Endothelial cell of umbilical vein (primary cell): ENCODE measurements around the gene SIGLEC9. TPM values are rescaled to one million over a fixed set of nuclear protein-coding genes. Genes with fewer than 3 reads are reported as not detected.

ENCODE experiments used
- BruUV-seq: library from RNA; stranded (reverse); fragments of 400-500 nt; replicated peaks from 2 replicates; lab custom pipeline; 2021; lab: Mats Ljungman, UMichigan
- CTCF ChIA-PET: fragments of 300-600, 350-600 bp; sonication (Branson Sonifier 250); formaldehyde crosslinking; loops from one replicate; lab custom pipeline; 2021; ENCODE audit warnings: antibody characterized with exemption, inconsistent platforms; lab: Charles Lee
- POLR2A ChIA-PET: fragments of 300-600, 350-600 bp; sonication (Branson Sonifier 250); formaldehyde crosslinking; loops from one replicate; lab custom pipeline; 2021; ENCODE audit warnings: antibody characterized with exemption, inconsistent platforms; lab: Charles Lee
- DNase-seq: peaks from one replicate; pipeline ENCODE4 v3.0.0-alpha.2; 2011; ENCODE audit warnings: low read depth, low spot score
- FAIRE-seq: peaks from 2 replicates; lab custom pipeline; 2011; peaks lifted over from hg19 to GRCh38; lab: Jason Lieb, UNC
- H2AFZ ChIP-seq: 2 replicates; pipeline ENCODE4 v1.6.0; 2012; ENCODE audit warnings: low read depth, low read length, control low read depth, inconsistent platforms
- H3K27ac ChIP-seq: 2 replicates; pipeline ENCODE4 v1.5.1; 2011; ENCODE audit warnings: low read depth, mild to moderate bottlenecking, control low read depth, low read length, moderate library complexity; ENCODE audit not compliant: insufficient read depth
- H3K27me3 ChIP-seq, 2 experiments: 2 replicates each; pipeline versions ENCODE4 v1.6.0 to v1.6.1; 2011; ENCODE audit warnings: low read length in 2 of 2, mixed read lengths in 1 of 2; ENCODE audit not compliant: control insufficient read depth in 2 of 2, insufficient read depth in 2 of 2
- H3K36me3 ChIP-seq, 2 experiments: 2 replicates in 1 of 2; 3 replicates in 1 of 2; pipeline ENCODE4 v1.5.1; 2011; ENCODE audit warnings: low read length in 2 of 2, mild to moderate bottlenecking in 1 of 2, moderate library complexity in 1 of 2; ENCODE audit not compliant: control insufficient read depth in 2 of 2, insufficient read depth in 2 of 2; ENCODE audit errors: extremely low read depth in 1 of 2
- H3K4me1 ChIP-seq: 3 replicates; pipeline ENCODE4 v1.5.1; 2011; ENCODE audit warnings: mild to moderate bottlenecking, low read length; ENCODE audit not compliant: control insufficient read depth, insufficient read depth; ENCODE audit errors: extremely low read depth
- H3K4me2 ChIP-seq: 2 replicates; pipeline ENCODE4 v1.6.1; 2011; ENCODE audit warnings: low read length, control low read depth, mixed read lengths; ENCODE audit not compliant: insufficient read depth
- H3K4me3 ChIP-seq, 3 experiments: fragments of 200-600 bp in 1 of 3; sonication (generic), shearing (Covaris generic) in 1 of 3; replicated peaks in 1 of 3; 2 replicates each; pipeline ENCODE4 v1.5.1; 2011 to 2016; ENCODE audit warnings: control low read depth in 3 of 3, low read length in 3 of 3, mild to moderate bottlenecking in 2 of 3, inconsistent platforms in 1 of 3, low read depth in 1 of 3, moderate library complexity in 1 of 3; ENCODE audit not compliant: insufficient read depth in 1 of 3
- H3K79me2 ChIP-seq: 2 replicates; pipeline ENCODE4 v1.6.0; 2012; ENCODE audit warnings: low read length, inconsistent platforms; ENCODE audit not compliant: control insufficient read depth, insufficient read depth
- H3K9ac ChIP-seq: replicated peaks from 2 replicates; pipeline ENCODE3; 2011; ENCODE audit warnings: low read length, control low read depth; ENCODE audit not compliant: insufficient read depth; ENCODE audit errors: extremely low read depth
- H3K9me1 ChIP-seq: replicated peaks from 3 replicates; pipeline ENCODE4 v1.6.0; 2011; ENCODE audit warnings: mild to moderate bottlenecking, low read length; ENCODE audit not compliant: control insufficient read depth, insufficient read depth; ENCODE audit errors: extremely low read depth
- H3K9me3 ChIP-seq: replicated peaks from 2 replicates; pipeline ENCODE4 v1.5.1; 2012; ENCODE audit warnings: low read length, inconsistent platforms; ENCODE audit not compliant: control insufficient read depth, insufficient read depth
- H4K20me1 ChIP-seq: replicated peaks from 2 replicates; pipeline ENCODE3; 2011; ENCODE audit warnings: mild to moderate bottlenecking, low read length; ENCODE audit not compliant: control insufficient read depth, insufficient read depth; ENCODE audit errors: extremely low read depth
- EZH2 ChIP-seq: IDR thresholded peaks from 2 replicates; pipeline ENCODE4 v1.6.1; 2012; ENCODE audit warnings: borderline replicate concordance, low read depth, mild to moderate bottlenecking, moderate library complexity, low read length, inconsistent platforms; ENCODE audit not compliant: severe bottlenecking
- FOS ChIP-seq: IDR thresholded peaks from 2 replicates; pipeline ENCODE4 v1.6.1; 2011; ENCODE audit warnings: mild to moderate bottlenecking, low read length, moderate library complexity, borderline replicate concordance; ENCODE audit not compliant: insufficient read depth
- GATA2 ChIP-seq: IDR thresholded peaks from 2 replicates; pipeline ENCODE4 v1.7.0; 2011; ENCODE audit warnings: low read depth, mild to moderate bottlenecking, moderate library complexity, mixed read lengths, low read length; ENCODE audit not compliant: insufficient read length, insufficient read depth
- JUN ChIP-seq: IDR thresholded peaks from 2 replicates; pipeline ENCODE4 v1.6.1; 2011; ENCODE audit warnings: borderline replicate concordance, low read depth; ENCODE audit not compliant: insufficient read length, insufficient read depth
- MYC ChIP-seq: IDR thresholded peaks from one replicate; pipeline ENCODE4 v1.6.1; 2011; ENCODE audit warnings: mild to moderate bottlenecking, low read depth, low read length
- POLR2A ChIP-seq: IDR thresholded peaks from 2 replicates; pipeline ENCODE4 v1.6.1; 2012; ENCODE audit warnings: low read depth, mild to moderate bottlenecking, control low read depth, low read length
- POLR2AphosphoS5 ChIP-seq: IDR thresholded peaks from 2 replicates; pipeline ENCODE4 v1.6.1; 2012; ENCODE audit warnings: low read depth, mild to moderate bottlenecking, control low read depth, low read length, moderate library complexity; ENCODE audit not compliant: insufficient read depth
- dilution Hi-C: fragments of 300-500 bp; cut with MboI; formaldehyde crosslinking; loops from one replicate; pipeline ENCODE4 v1.15.0; 2019; ENCODE audit warnings: low sequenced_read_pairs; ENCODE audit not compliant: extremely low pct_ligation_motif_present
- intact Hi-C: fragments of 100-400 bp; cut with micrococcal nuclease; formaldehyde crosslinking; loops from one replicate; pipeline ENCODE4 v1.10.0; 2022
- polyA plus RNA-seq, 4 experiments: library from polyadenylated mRNA; depleted of rRNA in 3 of 4; stranded (reverse) in 3 of 4; unstranded in 1 of 4; fragments of >200 nt; gene quantifications; 2 replicates each; pipeline versions ENCODE4 v1.2.1 to v1.2.3, GENCODE V29; 2011 to 2012; ENCODE audit warnings: missing spikeins in 1 of 4
- total RNA-seq: library from RNA; stranded (reverse); gene quantifications from 2 replicates; pipeline ENCODE4 v1.2.3, GENCODE V29; 2021
- TF ChIP-seq, protein P1 (sequence below): IDR thresholded peaks from 2 replicates; pipeline ENCODE4 v1.6.1; 2011; ENCODE audit not compliant: insufficient read depth, insufficient read length
- TF ChIP-seq, protein P2 (sequence below), 2 donors: IDR thresholded peaks; 1 replicate in 1 of 2; 2 replicates in 1 of 2; pipeline ENCODE4 v1.5.1; 2011; ENCODE audit warnings: low read length in 2 of 2, mild to moderate bottlenecking in 2 of 2, moderate library complexity in 2 of 2, control low read depth in 1 of 2, inconsistent platforms in 1 of 2, low read depth in 1 of 2; ENCODE audit not compliant: insufficient read depth in 1 of 2; ENCODE audit errors: extremely low read depth in 1 of 2

The SIGLEC9 gene
- total and polyA plus RNA-seq, 2 donors (not counting 3 experiments of a cell fraction or from before 2014, with no cell fraction given), result not detected

DNA sequence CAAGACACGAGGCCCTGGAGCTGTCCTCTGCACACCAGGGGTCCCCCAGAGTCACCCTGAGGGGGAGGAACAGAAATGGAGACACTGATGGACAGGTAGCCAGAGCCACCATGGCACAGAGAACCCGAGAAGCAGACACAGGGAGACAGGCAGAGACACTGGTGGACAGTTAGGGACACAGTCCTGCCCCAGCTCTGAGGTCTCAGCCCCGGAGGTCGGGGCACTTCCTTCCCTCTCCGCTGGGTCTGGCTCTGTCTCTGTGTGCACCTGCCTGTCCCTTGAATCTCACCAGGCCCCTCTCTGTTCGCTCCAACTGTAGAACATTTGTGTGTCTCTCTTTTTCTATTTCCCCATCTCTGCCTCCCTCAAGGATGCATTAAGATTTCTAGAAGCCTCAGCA is 46.6 kb upstream of the SIGLEC9 start:
- H4K20me1 ChIP-seq, result no peaks in the 10 kb centered on the region
- BruUV-seq, result no TSS peak
- no peaks in the 10 kb centered on the region for H3K4me1 ChIP-seq
- intact Hi-C loops (no loop called here), dilution Hi-C loops (no loop called here)
- no peak overlapping the region for H3K4me2 ChIP-seq
- no peaks in the 10 kb centered on the region for H3K9me1 ChIP-seq
- no peak for FAIRE-seq
- no peaks in the 10 kb centered on the region for H3K36me3 ChIP-seq
- H3K79me2 ChIP-seq, result no peaks in the 10 kb centered on the region
- H3K9me3 ChIP-seq, result no peaks in the 10 kb centered on the region
- no peak for TF ChIP-seq FOS
- no peak for TF ChIP-seq POLR2AphosphoS5
- TF ChIP-seq, protein P1, sequence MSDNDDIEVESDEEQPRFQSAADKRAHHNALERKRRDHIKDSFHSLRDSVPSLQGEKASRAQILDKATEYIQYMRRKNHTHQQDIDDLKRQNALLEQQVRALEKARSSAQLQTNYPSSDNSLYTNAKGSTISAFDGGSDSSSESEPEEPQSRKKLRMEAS, result no peak
- TF ChIP-seq, protein P2, sequence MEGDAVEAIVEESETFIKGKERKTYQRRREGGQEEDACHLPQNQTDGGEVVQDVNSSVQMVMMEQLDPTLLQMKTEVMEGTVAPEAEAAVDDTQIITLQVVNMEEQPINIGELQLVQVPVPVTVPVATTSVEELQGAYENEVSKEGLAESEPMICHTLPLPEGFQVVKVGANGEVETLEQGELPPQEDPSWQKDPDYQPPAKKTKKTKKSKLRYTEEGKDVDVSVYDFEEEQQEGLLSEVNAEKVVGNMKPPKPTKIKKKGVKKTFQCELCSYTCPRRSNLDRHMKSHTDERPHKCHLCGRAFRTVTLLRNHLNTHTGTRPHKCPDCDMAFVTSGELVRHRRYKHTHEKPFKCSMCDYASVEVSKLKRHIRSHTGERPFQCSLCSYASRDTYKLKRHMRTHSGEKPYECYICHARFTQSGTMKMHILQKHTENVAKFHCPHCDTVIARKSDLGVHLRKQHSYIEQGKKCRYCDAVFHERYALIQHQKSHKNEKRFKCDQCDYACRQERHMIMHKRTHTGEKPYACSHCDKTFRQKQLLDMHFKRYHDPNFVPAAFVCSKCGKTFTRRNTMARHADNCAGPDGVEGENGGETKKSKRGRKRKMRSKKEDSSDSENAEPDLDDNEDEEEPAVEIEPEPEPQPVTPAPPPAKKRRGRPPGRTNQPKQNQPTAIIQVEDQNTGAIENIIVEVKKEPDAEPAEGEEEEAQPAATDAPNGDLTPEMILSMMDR (IDR thresholded peaks at IDR 0.05; ENCODE audit: extremely low read depth in 1 of 2, insufficient read depth in 1 of 2, low read depth in 1 of 2, low read length in 2 of 2), result no peak
- TF ChIP-seq POLR2A, result no peak
- no peak for TF ChIP-seq MYC
- TF ChIP-seq EZH2, result no peak
- no peak for TF ChIP-seq JUN
- TF ChIP-seq GATA2, result no peak
- no peak overlapping the region for H3K27ac ChIP-seq
- no peak overlapping the region for H3K9ac ChIP-seq
- H3K27me3 ChIP-seq, result no peaks in the 10 kb centered on the region
- no peak for DNase-seq
- ChIA-PET CTCF (no interaction called here), POLR2A (no interaction called here)
- no peak overlapping the region for H3K4me3 ChIP-seq
- H2AFZ ChIP-seq, result no peak overlapping the region
